Measurements from ENCODE around the gene RAMACL. TPM values are rescaled to one million over a fixed set of nuclear protein-coding genes. Genes with fewer than 3 reads are reported as not detected.

Gene RAMACL
- total and polyA plus RNA-seq, 4 experiments from 2014 or later = 0.30 to 0.41 (median 0.40) TPM

GRCh38 chr6:166563805-166564204, 22.7 kb downstream of the RAMACL start:
- H3K9me3 Mint-ChIP-seq = peaks cover 0 to 23% (median 11%) of the 10 kb centered on the region in 8 donors
- intact Hi-C loops (cut with micrococcal nuclease) = no loop called here
- POLR2A ChIA-PET (ENCODE audit: partially characterized antibody) = no interaction called here

GRCh38 chr6:166563200-166563599, 23.3 kb downstream of the RAMACL start:
- H3K9me3 ChIP-seq (ENCODE audit: control insufficient read depth in 1 of 2, low read length in 2 of 2) = peaks cover 0 to 3% of the 10 kb centered on the region in 2 donors
- no peaks in the 10 kb centered on the region for H3K36me3 ChIP-seq (ENCODE audit: insufficient read depth, low read length)
- peaks cover 2 to 18% of the 10 kb centered on the region in 2 donors for H3K36me3 Mint-ChIP-seq
- intact Hi-C loops (cut with micrococcal nuclease) = no loop called here
- ChIA-PET POLR2A (ENCODE audit: partially characterized antibody) (no interaction called here), CTCF (ENCODE audit: partially characterized antibody) (no interaction called here)
- H3K4me1 ChIP-seq (ENCODE audit: insufficient read depth, low read length) = no peaks in the 10 kb centered on the region
- H3K4me3 Mint-ChIP-seq = no peak overlapping the region
- no peak overlapping the region for H3K4me3 ChIP-seq (ENCODE audit: low read length in 2 of 2)
- peaks cover 0 to 26% (median 11%) of the 10 kb centered on the region in 8 donors for H3K9me3 Mint-ChIP-seq
- no peak overlapping the region for H3K27ac ChIP-seq (ENCODE audit: low read depth, low read length)
- no peaks in the 10 kb centered on the region for H3K27me3 ChIP-seq (ENCODE audit: insufficient read depth, low read length)
- no peak for DNase-seq
- peaks cover 1 to 3% of the 10 kb centered on the region in 2 donors for H3K27me3 Mint-ChIP-seq
- H3K27ac Mint-ChIP-seq = no peak overlapping the region
- no peaks in the 10 kb centered on the region for H3K4me1 Mint-ChIP-seq

More at GRCh38 chr6:166563805-166564204, 22.7 kb downstream of the RAMACL start:
- Histone ChIP-seq H3K27me3 (ENCODE audit: insufficient read depth, low read length) (no peaks in the 10 kb centered on the region), H3K4me1 (ENCODE audit: insufficient read depth, low read length) (no peaks in the 10 kb centered on the region), H3K36me3 (ENCODE audit: insufficient read depth, low read length) (no peaks in the 10 kb centered on the region), H3K4me3 (ENCODE audit: low read length in 2 of 2) (no peak overlapping the region), H3K9me3 (ENCODE audit: control insufficient read depth in 1 of 2, low read length in 2 of 2) (peaks cover 0 to 3% of the 10 kb centered on the region in 2 donors), H3K27ac (ENCODE audit: low read depth, low read length) (no peak overlapping the region)
- Mint-ChIP-seq H3K36me3 (peaks cover 2 to 18% of the 10 kb centered on the region in 2 donors), H3K27ac (no peak overlapping the region), H3K27me3 (peaks cover 1 to 3% of the 10 kb centered on the region in 2 donors), H3K4me3 (no peak overlapping the region), H3K4me1 (no peaks in the 10 kb centered on the region)
- CTCF ChIA-PET (ENCODE audit: partially characterized antibody) = no interaction called here
- no peak for DNase-seq

GRCh38 chr6:166562726-166563125, 23.8 kb downstream of the RAMACL start:
- Mint-ChIP-seq H3K4me3 (no peak overlapping the region), H3K9me3 (peaks cover 0 to 26% (median 11%) of the 10 kb centered on the region in 8 donors), H3K4me1 (no peaks in the 10 kb centered on the region), H3K36me3 (peaks cover 2 to 18% of the 10 kb centered on the region in 2 donors), H3K27me3 (peaks cover 1 to 3% of the 10 kb centered on the region in 2 donors), H3K27ac (no peak overlapping the region)
- Histone ChIP-seq H3K4me1 (ENCODE audit: insufficient read depth, low read length) (no peaks in the 10 kb centered on the region), H3K36me3 (ENCODE audit: insufficient read depth, low read length) (no peaks in the 10 kb centered on the region), H3K27ac (ENCODE audit: low read depth, low read length) (no peak overlapping the region), H3K4me3 (ENCODE audit: low read length in 2 of 2) (no peak overlapping the region), H3K9me3 (ENCODE audit: control insufficient read depth in 1 of 2, low read length in 2 of 2) (peaks cover 0 to 3% of the 10 kb centered on the region in 2 donors), H3K27me3 (ENCODE audit: insufficient read depth, low read length) (no peaks in the 10 kb centered on the region)
- CTCF ChIA-PET (ENCODE audit: partially characterized antibody) = no interaction called here
- intact Hi-C loops (cut with micrococcal nuclease) = no loop called here
- POLR2A ChIA-PET (ENCODE audit: partially characterized antibody) = no interaction called here
- DNase-seq = no peak

- Histone ChIP-seq H3K27ac (ENCODE audit: low read depth, low read length) (no peak overlapping the region), H3K4me3 (ENCODE audit: low read length in 2 of 2) (no peak overlapping the region), H3K9me3 (ENCODE audit: control insufficient read depth in 1 of 2, low read length in 2 of 2) (peaks cover 0 to 3% of the 10 kb centered on the region in 2 donors), H3K36me3 (ENCODE audit: insufficient read depth, low read length) (no peaks in the 10 kb centered on the region), H3K4me1 (ENCODE audit: insufficient read depth, low read length) (no peaks in the 10 kb centered on the region), H3K27me3 (ENCODE audit: insufficient read depth, low read length) (no peaks in the 10 kb centered on the region)
- Mint-ChIP-seq H3K4me1 (peaks cover 0 to 3% (median 0%) of the 10 kb centered on the region in 4 donors), H3K9me3 (peaks cover 0 to 26% (median 11%) of the 10 kb centered on the region in 8 donors), H3K4me3 (no peak overlapping the region), H3K27ac (no peak overlapping the region), H3K27me3 (peaks cover 5 to 7% of the 10 kb centered on the region in 2 donors), H3K36me3 (peaks cover 2 to 18% of the 10 kb centered on the region in 2 donors)
- no peak for DNase-seq
- CTCF ChIA-PET (ENCODE audit: partially characterized antibody) = no interaction called here
- POLR2A ChIA-PET (ENCODE audit: partially characterized antibody) = no interaction called here
- intact Hi-C loops (cut with micrococcal nuclease) = no loop called here
Measured at GRCh38 chr6:166561771-166562359, 24.6 kb downstream of the RAMACL start.

GRCh38 chr6:166560222-166560621, 26.3 kb downstream of the RAMACL start:
- H3K27me3 Mint-ChIP-seq = peaks cover 8 to 9% of the 10 kb centered on the region in 2 donors
- no peaks in the 10 kb centered on the region for H3K4me1 ChIP-seq (ENCODE audit: insufficient read depth, low read length)
- no peak overlapping the region for H3K27ac ChIP-seq (ENCODE audit: low read depth, low read length)
- H3K36me3 Mint-ChIP-seq = peaks cover 2 to 18% of the 10 kb centered on the region in 2 donors
- intact Hi-C loops (cut with micrococcal nuclease) = no loop called here
- H3K9me3 Mint-ChIP-seq = peaks cover 0 to 26% (median 11%) of the 10 kb centered on the region in 8 donors
- no peaks in the 10 kb centered on the region for H3K36me3 ChIP-seq (ENCODE audit: insufficient read depth, low read length)
- H3K4me3 Mint-ChIP-seq = no peak overlapping the region
- ChIA-PET CTCF (ENCODE audit: partially characterized antibody) (no interaction called here), POLR2A (ENCODE audit: partially characterized antibody) (no interaction called here)
- peaks cover 0 to 3% of the 10 kb centered on the region in 2 donors for H3K9me3 ChIP-seq (ENCODE audit: control insufficient read depth in 1 of 2, low read length in 2 of 2)
- no peaks in the 10 kb centered on the region for H3K27me3 ChIP-seq (ENCODE audit: insufficient read depth, low read length)
- H3K27ac Mint-ChIP-seq = no peak overlapping the region
- no peak overlapping the region for H3K4me3 ChIP-seq (ENCODE audit: low read length in 2 of 2)
- H3K4me1 Mint-ChIP-seq = peaks cover 0 to 3% (median 0%) of the 10 kb centered on the region in 4 donors
- no peak for DNase-seq

GRCh38 chr6:166559662-166560061, 26.8 kb downstream of the RAMACL start:
- no peak overlapping the region for H3K27ac Mint-ChIP-seq
- intact Hi-C loops (cut with micrococcal nuclease) = no loop called here
- no peak overlapping the region for H3K4me3 Mint-ChIP-seq
- ChIA-PET CTCF (ENCODE audit: partially characterized antibody) (no interaction called here), POLR2A (ENCODE audit: partially characterized antibody) (no interaction called here)
- H3K9me3 Mint-ChIP-seq = peaks cover 0 to 26% (median 11%) of the 10 kb centered on the region in 8 donors
- H3K4me3 ChIP-seq (ENCODE audit: low read length in 2 of 2) = no peak overlapping the region
- no peak for DNase-seq
- no peaks in the 10 kb centered on the region for H3K27me3 ChIP-seq (ENCODE audit: insufficient read depth, low read length)
- peaks cover 8 to 9% of the 10 kb centered on the region in 2 donors for H3K27me3 Mint-ChIP-seq
- H3K9me3 ChIP-seq (ENCODE audit: control insufficient read depth in 1 of 2, low read length in 2 of 2) = peaks cover 0 to 3% of the 10 kb centered on the region in 2 donors
- H3K36me3 Mint-ChIP-seq = peaks cover 2 to 18% of the 10 kb centered on the region in 2 donors
- H3K36me3 ChIP-seq (ENCODE audit: insufficient read depth, low read length) = no peaks in the 10 kb centered on the region
- H3K4me1 Mint-ChIP-seq = peaks cover 0 to 3% (median 0%) of the 10 kb centered on the region in 4 donors
- no peak overlapping the region for H3K27ac ChIP-seq (ENCODE audit: low read depth, low read length)
- H3K4me1 ChIP-seq (ENCODE audit: insufficient read depth, low read length) = no peaks in the 10 kb centered on the region

- ChIA-PET CTCF (ENCODE audit: partially characterized antibody) (no interaction called here), POLR2A (ENCODE audit: partially characterized antibody) (no interaction called here)
- H3K36me3 ChIP-seq (ENCODE audit: insufficient read depth, low read length) = no peaks in the 10 kb centered on the region
- Mint-ChIP-seq H3K4me1 (peaks cover 0 to 3% (median 0%) of the 10 kb centered on the region in 4 donors), H3K27me3 (peaks cover 6 to 8% of the 10 kb centered on the region in 2 donors), H3K27ac (no peak overlapping the region), H3K36me3 (peaks cover 2 to 14% of the 10 kb centered on the region in 2 donors), H3K4me3 (no peak overlapping the region), H3K9me3 (peaks cover 0 to 26% (median 11%) of the 10 kb centered on the region in 8 donors)
- no peak overlapping the region for H3K4me3 ChIP-seq (ENCODE audit: low read length in 2 of 2)
- DNase-seq = no peak
- no peaks in the 10 kb centered on the region for H3K27me3 ChIP-seq (ENCODE audit: insufficient read depth, low read length)
- intact Hi-C loops (cut with micrococcal nuclease) = no loop called here
- H3K9me3 ChIP-seq (ENCODE audit: control insufficient read depth in 1 of 2, low read length in 2 of 2) = peaks cover 0 to 3% of the 10 kb centered on the region in 2 donors
- no peak overlapping the region for H3K27ac ChIP-seq (ENCODE audit: low read depth, low read length)
- no peaks in the 10 kb centered on the region for H3K4me1 ChIP-seq (ENCODE audit: insufficient read depth, low read length)
Measured at GRCh38 chr6:166559211-166559610, 27.3 kb downstream of the RAMACL start.
